Central memory CD4-positive, alpha-beta T cell (primary cell): ENCODE measurements around the gene CCND1.
"Not testable (repeated sequence)": the region's sequence is repeated elsewhere in the genome, so short reads cannot be mapped to it uniquely, and the experiment has no call there.

Experiments used
- DNase-seq: peaks from one replicate; pipeline ENCODE4 v3.0.0; 2022

Gene CCND1

GRCh38 chr11:69667619-69668604, 27.0 kb downstream of the CCND1 start:
- no peak for DNase-seq

- DNase-seq = no peak
Observed at GRCh38 chr11:69669486-69669885, 28.5 kb downstream of the CCND1 start.

- peak; percentile 36 for DNase-seq
Observed at GRCh38 chr11:69670158-69670845, 29.3 kb downstream of the CCND1 start.

DNA sequence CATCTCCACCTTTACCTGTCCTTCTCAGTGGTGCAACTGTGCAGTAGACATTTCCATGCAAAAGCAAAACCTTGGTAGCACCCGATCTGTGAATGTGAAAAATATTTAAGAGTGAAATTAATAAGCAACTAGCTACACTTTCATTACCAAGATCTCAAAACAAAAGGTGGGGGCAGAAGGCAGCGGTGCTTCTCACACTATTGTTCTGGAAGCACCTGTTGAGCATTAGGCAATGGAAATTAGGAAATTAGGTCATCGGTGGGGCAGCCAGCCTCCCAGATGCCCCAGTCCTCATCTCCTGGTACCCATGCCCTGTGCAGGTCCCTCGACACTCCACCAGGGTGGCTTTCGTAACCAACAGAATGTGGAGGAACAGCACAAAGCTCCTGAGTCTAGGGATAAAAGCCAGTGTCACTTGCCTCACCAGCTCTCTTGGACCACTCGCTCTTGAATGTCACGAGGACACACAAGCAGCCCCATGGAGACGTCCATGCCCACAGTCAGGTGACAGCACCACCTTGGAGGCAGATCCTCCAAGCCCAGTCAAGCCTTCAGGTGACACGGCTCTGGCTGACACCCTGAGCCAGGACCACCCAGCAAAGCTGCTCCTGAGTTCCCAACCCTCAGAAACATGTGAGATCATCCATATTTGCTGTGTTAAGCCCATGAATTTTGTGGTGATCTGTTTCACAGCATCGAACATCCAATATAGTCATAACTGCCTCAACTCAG, 30.9 kb downstream of the CCND1 start:
- no peak for DNase-seq

- no peak for DNase-seq
Observed at GRCh38 chr11:69674267-69674885, 33.4 kb downstream of the CCND1 start.

DNA sequence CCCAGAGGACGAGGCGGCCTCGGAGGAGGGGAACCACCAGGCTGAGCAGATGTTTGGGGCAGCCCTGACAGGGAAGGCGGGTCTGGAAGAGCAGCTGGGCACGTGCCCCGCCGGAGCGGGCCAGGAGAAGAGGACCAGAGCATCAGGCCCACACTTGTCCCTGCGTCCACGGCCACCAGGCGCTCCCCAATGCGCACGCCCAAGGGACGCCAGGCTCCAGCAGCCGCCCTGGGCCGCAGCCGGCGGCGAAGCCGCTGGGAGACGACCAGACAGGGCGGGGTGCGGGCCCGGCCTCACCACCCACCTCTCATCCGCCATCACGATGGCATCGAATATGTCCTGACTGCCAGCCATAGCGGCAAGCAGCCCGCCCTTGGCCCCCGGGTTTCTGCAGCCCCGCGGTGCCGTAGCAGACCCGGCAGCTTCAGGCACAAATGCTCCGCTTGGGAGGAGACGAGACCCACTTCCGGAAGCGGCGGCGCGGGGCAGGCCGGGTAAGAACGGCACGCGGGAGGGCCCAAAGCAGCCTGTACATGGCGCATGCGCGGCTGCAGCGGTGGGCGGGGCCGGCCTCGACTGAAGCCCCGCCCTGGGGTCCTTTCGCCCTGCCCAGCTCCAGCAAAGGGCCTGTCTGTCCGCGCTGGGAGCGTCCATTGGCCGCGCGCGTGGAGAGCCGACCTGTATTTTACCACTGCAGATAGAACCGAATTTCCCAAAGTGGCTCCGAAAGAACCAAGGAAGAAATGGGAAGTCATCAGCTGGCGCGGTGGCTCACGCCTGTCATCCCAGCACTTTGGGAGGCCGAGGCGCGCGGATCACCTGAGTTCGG, 34.1 kb downstream of the CCND1 start, which contains the start of gene LTO1:
TSS of gene LTO1 (minus strand) at position 468 of the 829 bp plus-strand sequence. CDS start at position 354, 114 bp downstream.
- DNase-seq = peak; percentile 92

GRCh38 chr11:69677749-69678148, 36.8 kb downstream of the CCND1 start:
- DNase-seq = no peak

DNA sequence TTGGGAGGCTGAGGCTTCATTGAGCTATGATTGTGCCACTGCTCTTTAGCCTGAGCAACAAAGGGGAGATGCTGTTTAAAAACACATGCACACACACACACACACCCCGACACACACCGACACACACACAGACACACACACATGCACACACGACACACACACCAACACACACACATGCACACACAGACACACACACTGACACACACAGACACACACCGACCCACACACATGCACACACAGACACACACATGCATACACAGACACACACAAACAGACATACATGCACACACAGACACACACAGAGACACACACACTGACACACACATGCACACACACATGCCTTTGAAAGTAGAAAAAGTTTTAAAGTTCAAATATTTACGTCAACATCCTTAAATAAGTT, 39.7 kb downstream of the CCND1 start:
- no peak for DNase-seq

DNA sequence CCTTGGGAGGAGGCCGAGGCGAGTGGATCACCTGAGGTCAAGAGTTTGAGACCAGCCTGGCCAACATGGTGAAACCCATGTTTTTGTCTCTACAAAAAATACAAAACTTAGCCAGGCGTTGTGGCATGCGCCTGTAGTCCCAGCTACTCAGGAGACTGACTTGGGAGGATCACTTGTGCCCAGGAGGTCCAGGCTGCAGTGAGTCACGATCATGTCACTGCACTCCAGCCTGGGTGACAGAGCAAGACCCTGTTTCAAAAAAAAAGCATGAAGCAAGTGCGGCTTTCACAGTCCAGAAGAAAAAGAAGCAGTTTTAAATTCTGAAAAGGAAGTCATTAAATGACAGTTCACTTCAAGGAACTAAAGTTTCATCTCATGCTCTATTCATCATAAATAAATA, 41.3 kb downstream of the CCND1 start:
- no peak for DNase-seq

- DNase-seq = no peak
Observed at GRCh38 chr11:69682681-69683326, 41.8 kb downstream of the CCND1 start.

DNA sequence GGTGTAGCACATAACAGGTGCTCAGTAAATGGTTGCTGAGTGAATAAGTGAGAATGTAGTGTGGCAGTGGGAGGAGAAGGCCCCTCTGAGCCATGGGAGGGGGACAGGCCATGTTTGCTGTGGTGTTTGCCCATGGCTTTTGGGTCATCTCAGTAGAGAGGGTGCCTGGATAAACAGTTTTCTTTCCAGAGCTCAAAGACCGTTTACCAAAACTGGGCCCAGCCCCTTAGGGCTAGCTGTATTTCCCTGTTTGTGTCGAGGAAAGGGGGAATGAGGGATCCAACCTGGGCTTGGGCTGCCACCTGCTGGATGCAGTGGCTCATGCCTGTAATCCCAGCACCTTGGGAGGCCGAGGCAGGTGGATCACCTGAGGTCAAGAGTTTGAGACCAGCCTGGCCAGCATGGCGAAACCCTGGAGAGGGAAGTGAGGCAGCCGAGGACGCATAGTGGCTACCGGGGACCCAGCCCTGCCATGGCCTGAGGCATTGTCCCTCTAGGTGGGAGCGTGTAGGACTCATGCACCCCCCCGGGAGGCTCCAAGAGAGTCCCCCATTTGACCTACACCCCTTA, 42.9 kb downstream of the CCND1 start:
- DNase-seq = no peak

- no peak for DNase-seq
Observed at GRCh38 chr11:69684651-69685050, 43.7 kb downstream of the CCND1 start.

DNA sequence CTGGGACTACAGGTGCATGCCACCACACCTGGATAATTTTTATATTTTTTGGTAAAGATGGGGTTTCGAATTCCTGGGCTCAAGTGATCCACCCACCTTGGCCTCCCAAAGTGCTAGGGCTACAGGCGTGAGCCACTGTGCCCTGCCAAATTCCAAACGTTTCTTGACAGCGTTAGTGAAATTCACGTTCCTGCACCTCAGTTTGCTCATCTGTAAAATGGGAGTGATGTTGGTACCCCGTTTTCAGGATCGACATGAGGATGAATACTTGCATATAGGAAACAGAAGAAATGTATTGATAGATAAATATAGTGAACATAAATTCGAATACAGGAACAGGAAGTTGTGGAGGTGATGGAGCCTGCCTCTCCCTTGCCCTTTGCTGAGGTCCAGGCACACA, 44.4 kb downstream of the CCND1 start:
- DNase-seq = no peak

DNA sequence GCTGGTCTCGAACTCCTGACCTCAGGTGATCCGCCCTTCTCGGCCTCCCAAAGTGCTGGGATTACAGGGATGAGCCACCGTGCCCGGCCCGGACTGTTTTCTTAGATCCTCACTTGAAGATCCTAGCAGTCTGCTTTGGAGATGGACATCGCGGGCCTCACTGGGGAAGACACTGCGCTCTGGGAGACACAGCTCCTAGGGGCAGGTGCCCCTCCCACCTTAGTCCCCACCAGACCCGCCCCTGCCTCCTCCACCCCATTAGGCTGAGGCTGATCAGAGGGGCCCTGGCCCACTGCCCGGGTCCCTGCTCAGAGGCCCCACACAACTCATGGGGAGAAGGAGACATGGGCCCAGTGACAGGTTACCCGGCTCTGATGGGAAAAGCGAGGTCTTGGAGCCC, 45.5 kb downstream of the CCND1 start:
- no peak for DNase-seq

DNA sequence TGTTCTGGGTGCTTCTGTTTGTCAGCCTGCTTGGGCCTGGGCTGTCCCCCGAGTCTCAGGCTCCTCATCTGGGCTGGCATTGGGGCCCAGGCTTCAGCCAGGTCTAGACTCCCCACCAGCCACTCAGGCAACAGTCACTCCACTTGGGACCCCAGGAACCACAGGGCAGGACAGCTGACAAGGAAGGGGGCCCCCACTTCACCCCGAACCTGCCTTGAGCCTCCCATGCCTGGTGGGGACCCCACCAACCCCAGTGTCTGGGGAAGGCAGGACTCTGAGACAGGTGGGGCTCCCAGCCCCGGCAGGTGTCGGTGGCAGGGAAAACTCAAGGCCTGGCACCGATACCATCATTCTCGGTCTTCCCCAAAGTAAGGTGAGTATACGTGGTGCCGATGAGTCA, 45.9 kb downstream of the CCND1 start:
- no peak for DNase-seq

DNA sequence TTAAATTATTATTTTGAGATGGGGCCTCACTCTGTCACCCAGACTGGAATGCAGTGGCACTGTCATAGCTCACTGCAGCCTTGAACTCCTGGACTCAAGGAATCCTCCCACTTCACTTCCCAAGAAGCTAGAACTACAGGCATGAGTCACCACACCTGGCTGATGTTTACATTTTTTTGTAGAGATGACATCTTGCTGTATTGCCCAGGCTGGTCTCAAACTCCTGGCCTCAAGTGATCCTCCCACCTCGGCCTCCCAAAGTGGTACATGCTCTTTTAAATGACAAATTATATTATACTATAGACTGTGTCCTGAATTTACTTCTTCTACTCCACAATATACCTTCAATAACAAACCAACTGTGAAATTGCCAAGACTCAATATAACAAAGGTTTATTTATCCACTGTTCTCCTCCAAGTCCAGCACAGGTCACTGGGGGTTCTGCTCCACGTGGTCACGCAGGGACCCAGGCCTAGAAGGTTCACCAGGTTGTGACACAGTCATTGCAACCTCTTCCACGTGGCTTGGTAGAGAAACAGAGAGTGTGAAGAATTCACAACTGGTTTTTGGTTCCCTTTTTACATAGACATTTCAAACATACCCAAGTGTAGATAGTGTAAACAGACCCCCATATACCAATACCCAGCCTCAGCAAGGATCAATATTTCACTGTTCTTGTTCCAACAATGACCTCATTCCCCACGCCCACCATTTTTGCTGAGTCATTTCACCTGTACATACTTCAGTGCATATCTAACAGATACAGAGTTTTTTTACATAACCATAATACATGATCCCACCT, 47.2 kb downstream of the CCND1 start:
- not testable (repeated sequence) for DNase-seq

GRCh38 chr11:69689484-69690319, 48.7 kb downstream of the CCND1 start:
- no peak for DNase-seq

DNA sequence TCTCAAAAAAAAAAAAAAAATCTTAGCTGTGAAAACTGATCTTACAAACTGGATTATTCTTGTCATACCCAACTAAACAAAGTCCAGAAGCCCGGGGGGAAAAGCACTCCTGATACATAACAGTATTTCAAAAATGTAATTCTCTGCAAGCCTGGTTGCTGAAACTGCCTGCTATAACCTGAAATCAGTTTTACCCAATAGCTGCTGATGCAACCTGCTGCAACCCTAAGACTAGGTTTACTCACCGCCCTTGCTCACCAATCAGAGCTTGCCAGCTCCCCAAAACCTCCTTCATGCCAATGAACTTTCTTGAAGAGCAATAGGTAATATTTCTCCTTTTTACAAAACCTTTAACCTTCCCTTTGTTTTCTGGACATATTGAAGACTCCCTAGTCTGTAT, 50.5 kb downstream of the CCND1 start:
- DNase-seq = no peak

DNA sequence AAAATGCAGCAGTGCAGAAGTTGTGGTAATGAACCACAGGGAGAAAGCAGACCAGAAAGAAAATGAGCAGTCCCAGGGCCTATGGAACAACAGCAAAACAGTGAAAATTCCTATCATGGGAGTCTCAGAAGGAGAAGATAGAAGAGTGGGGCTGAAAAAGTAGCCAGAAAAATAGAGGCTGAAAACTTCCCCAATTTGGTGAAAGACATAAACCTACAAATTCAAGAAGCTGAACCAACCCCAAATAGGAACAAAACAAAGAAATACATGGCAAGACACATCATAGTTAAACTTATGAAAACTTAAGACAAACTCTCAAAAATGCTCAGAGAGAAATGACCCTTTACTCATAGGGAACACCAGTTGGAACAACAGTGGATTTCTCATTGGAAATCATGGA, 51.5 kb downstream of the CCND1 start:
- no peak for DNase-seq
